K562 (cell line): ENCODE measurements around the gene TCOF1. TPM values are rescaled to one million over a fixed set of nuclear protein-coding genes. Genes with fewer than 3 reads are reported as not detected.

Source experiments
- ARHGAP35 ChIP-seq: fragments of 450-650 bp; IDR thresholded peaks from 2 replicates; pipeline ENCODE4 v1.6.1; 2018; ENCODE audit not compliant: partially characterized antibody
- ATF3 ChIP-seq, 2 experiments: fragments of 450-650 bp in 1 of 2; sonication (generic) in 1 of 2; formaldehyde crosslinking in 1 of 2; IDR thresholded peaks in 1 of 2; conservative IDR thresholded peaks in 1 of 2; 2 replicates each; pipeline versions ENCODE4 v1.6.1 to v1.8.1; 2016 to 2023; ENCODE audit warnings: mild to moderate bottlenecking in 2 of 2, moderate library complexity in 2 of 2, inconsistent platforms in 1 of 2, missing genetic modification reagents in 1 of 2
- CREB1 ChIP-seq, 2 experiments: sonication (generic) in 1 of 2; formaldehyde crosslinking in 1 of 2; IDR thresholded peaks; 2 replicates each; pipeline versions ENCODE4 v1.6.1 to v1.8.0; 2012 to 2022; ENCODE audit warnings: inconsistent platforms in 1 of 2, mild to moderate bottlenecking in 1 of 2, missing genetic modification reagents in 1 of 2, moderate library complexity in 1 of 2
- HOMEZ ChIP-seq: fragments of 250-450 bp; sonication (Bioruptor Pico); IDR thresholded peaks from 2 replicates; pipeline ENCODE4 v1.4.0; 2020; ENCODE audit warnings: mild to moderate bottlenecking, moderate library complexity
- NFATC3 ChIP-seq: fragments of 450-650 bp; IDR thresholded peaks from 2 replicates; pipeline ENCODE4 v1.6.1; 2017; ENCODE audit warnings: mild to moderate bottlenecking
- RREB1 ChIP-seq: fragments of 250-450 bp; sonication (Bioruptor Pico); IDR thresholded peaks from 2 replicates; pipeline ENCODE4 v1.4.0; 2020
- SMARCE1 ChIP-seq: fragments of 450-650 bp; IDR thresholded peaks from 2 replicates; pipeline ENCODE4 v1.7.1; 2016; ENCODE audit warnings: mild to moderate bottlenecking
- TEAD1 ChIP-seq, 2 experiments: fragments of 450-650 bp in 1 of 2; sonication (generic) in 1 of 2; formaldehyde crosslinking; IDR thresholded peaks; 2 replicates each; pipeline versions ENCODE4 v1.4.0 to v1.8.0; 2020 to 2022; ENCODE audit warnings: mild to moderate bottlenecking in 2 of 2, missing genetic modification reagents in 1 of 2
- ZNF146 ChIP-seq: IDR thresholded peaks from one replicate; pipeline ENCODE4 v1.6.1; 2018; ENCODE audit warnings: missing compliant biosample characterization; ENCODE audit not compliant: unreplicated experiment
- ZNF239 ChIP-seq: fragments of 250-450 bp; sonication (Bioruptor Pico); IDR thresholded peaks from 2 replicates; pipeline ENCODE4 v1.4.0; 2020; ENCODE audit warnings: mild to moderate bottlenecking
- ZNF444 ChIP-seq: fragments of 250-450 bp; sonication (Bioruptor Pico); IDR thresholded peaks from 2 replicates; pipeline ENCODE4 v1.4.0; 2020; ENCODE audit warnings: mild to moderate bottlenecking, moderate library complexity
- ZNF507 ChIP-seq: conservative IDR thresholded peaks from 2 replicates; pipeline ENCODE4 v1.6.1; 2017; ENCODE audit warnings: missing genetic modification characterization, missing compliant biosample characterization
- ZNF644 ChIP-seq: fragments of 200-800 bp; sonication (Bioruptor generic); IDR thresholded peaks from 2 replicates; pipeline ENCODE4 v1.6.1; 2016; ENCODE audit warnings: low read depth, missing genetic modification characterization, missing compliant biosample characterization
- ZNF75A ChIP-seq: fragments of 450-650 bp; formaldehyde crosslinking; IDR thresholded peaks from 2 replicates; pipeline ENCODE4 v1.4.0; 2020; ENCODE audit warnings: mild to moderate bottlenecking
- polyA plus RNA-seq, 8 experiments: library from polyadenylated mRNA; depleted of rRNA in 4 of 8; stranded (reverse) in 5 of 8; unstranded in 3 of 8; fragments of >200 nt; fragmentation: Nextera tagmentation in 2 of 8; fragmentation: Illumina TruSeq in 1 of 8; extraction: Ambion mirVana in 2 of 8; extraction: Trizol in 1 of 8; gene quantifications; 2 replicates each; pipeline versions ENCODE4 v1.2.1 to v1.2.3, GENCODE V29; 2011 to 2014; ENCODE audit warnings: inconsistent platforms in 1 of 8, missing spikeins in 1 of 8
- total RNA-seq, 7 experiments: library from RNA; depleted of rRNA in 6 of 7; stranded (reverse); fragments of >200 nt in 6 of 7; fragmentation: Illumina TruSeq in 2 of 7; extraction: Trizol in 2 of 7; gene quantifications; 2 replicates each; pipeline versions ENCODE4 v1.2.1 to v1.2.3, GENCODE V29; 2011 to 2021; ENCODE audit warnings: low replicate concordance in 1 of 7

The TCOF1 gene
- total and polyA plus RNA-seq, 9 of the 15 experiments (the other 6 are each of a cell fraction or from before 2014, with no cell fraction given): 9.8 to 134 (median 61.7) TPM

DNA sequence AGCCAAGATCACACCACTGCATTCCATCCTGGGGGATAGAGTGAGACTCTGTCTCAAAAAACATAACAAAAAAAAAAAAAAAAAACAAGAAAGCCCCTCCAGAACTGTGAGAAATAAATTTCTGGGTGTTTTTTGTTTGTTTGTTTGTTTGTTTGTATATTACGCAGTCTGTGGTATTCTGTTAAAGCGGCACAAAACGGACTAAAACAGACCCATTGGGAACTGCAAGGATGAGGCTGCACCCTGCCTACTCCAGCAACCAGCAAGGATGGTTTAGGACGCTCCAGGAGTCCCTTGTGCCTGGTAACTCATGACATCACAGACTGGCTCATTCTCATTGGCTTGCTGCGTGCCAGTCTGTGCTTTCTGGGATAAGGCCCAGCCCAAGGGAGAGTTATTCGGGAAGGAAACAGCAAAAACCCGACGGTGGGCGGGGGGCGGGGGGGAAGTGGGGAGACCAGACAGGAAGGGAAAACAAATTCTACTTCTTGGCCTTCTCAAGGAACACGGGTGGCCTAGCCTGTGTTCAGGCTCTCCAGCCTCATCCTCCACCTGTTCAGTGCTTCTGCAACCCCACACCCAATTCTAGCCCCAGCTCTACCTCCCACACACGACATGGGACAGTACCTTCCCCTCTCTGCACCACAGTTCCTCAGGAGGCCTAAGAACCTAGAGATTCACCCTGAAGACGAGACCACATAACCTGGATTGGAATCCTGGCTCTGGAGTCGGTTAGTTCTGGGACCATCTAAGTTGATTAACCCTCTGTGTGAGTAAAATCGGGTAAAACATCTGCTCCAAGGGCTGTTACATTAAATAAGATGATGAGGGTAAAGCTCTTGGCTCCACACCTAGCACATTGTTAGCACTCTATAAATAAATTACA lies 52.4 kb downstream of the TCOF1 start (continued):
- TF ChIP-seq ATF3 (IDR thresholded peaks at IDR 0.05): no peak
- no peak for TF ChIP-seq ATF3 (CRISPR knock-in tag; conservative IDR thresholded peaks at IDR 0.05)
- no peak for TF ChIP-seq ZNF75A (CRISPR knock-in tag)
- no peak for TF ChIP-seq ZNF644
- TF ChIP-seq NFATC3: no peak
- no peak for TF ChIP-seq ZNF507
- TF ChIP-seq SMARCE1: no peak
- TF ChIP-seq HOMEZ (CRISPR knock-in tag): no peak
- no peak for TF ChIP-seq ZNF239 (CRISPR knock-in tag)
- TF ChIP-seq RREB1 (CRISPR knock-in tag): no peak
- no peak for TF ChIP-seq ZNF146 (CRISPR knock-in tag)
- TF ChIP-seq CREB1 (IDR thresholded peaks at IDR 0.05): peak; percentile 80
- TF ChIP-seq CREB1 (CRISPR knock-in tag; IDR thresholded peaks at IDR 0.05): peak; percentile 87
- TF ChIP-seq ARHGAP35: no peak
- no peak for TF ChIP-seq TEAD1 (CRISPR knock-in tag; IDR thresholded peaks at IDR 0.05)
- TF ChIP-seq ZNF444 (CRISPR knock-in tag): no peak
